Fibroblast of lung (primary cell): ENCODE data around the gene NRF1. TPM values are rescaled to one million over a fixed set of nuclear protein-coding genes. Genes with fewer than 3 reads are reported as not detected.
A peak's percentile ranks its signal among the peaks of the same experiment; 100 is the strongest.

Source experiments
- DNase-seq, 2 donors: peaks; one replicate each; pipeline versions ENCODE4 v3.0.0 to v3.0.0-alpha.2; 2010; ENCODE audit warnings: low read depth in 2 of 2
- H2AFZ ChIP-seq: 2 replicates; pipeline ENCODE4 v1.5.1; 2012; ENCODE audit warnings: low read length, control low read depth, inconsistent platforms
- H3K27ac ChIP-seq: 2 replicates; pipeline ENCODE4 v1.5.1; 2011; ENCODE audit warnings: low read length, control low read depth; ENCODE audit not compliant: insufficient read depth
- H3K27me3 ChIP-seq: 2 replicates; pipeline ENCODE4 v1.5.1; 2011; ENCODE audit warnings: mild to moderate bottlenecking, low read length; ENCODE audit not compliant: control insufficient read depth, insufficient read depth
- H3K36me3 ChIP-seq: 2 replicates; pipeline ENCODE4 v1.5.1; 2011; ENCODE audit warnings: low read length; ENCODE audit not compliant: control insufficient read depth, insufficient read depth
- H3K4me1 ChIP-seq: 2 replicates; pipeline ENCODE4 v1.5.1; 2011; ENCODE audit warnings: low read length; ENCODE audit not compliant: control insufficient read depth, insufficient read depth; ENCODE audit errors: extremely low read depth
- H3K4me2 ChIP-seq: 2 replicates; pipeline ENCODE4 v1.5.1; 2011; ENCODE audit warnings: low read length, control low read depth; ENCODE audit not compliant: insufficient read depth; ENCODE audit errors: extremely low read depth
- H3K4me3 ChIP-seq, 4 experiments: fragments of 200-600 bp in 1 of 4; sonication (generic) in 1 of 4; replicated peaks in 1 of 4; 2 replicates each; pipeline ENCODE4 v1.5.1; 2011 to 2016; ENCODE audit warnings: low read length in 4 of 4, low read depth in 3 of 4, mild to moderate bottlenecking in 3 of 4, control low read depth in 2 of 4, inconsistent platforms in 1 of 4, mixed read lengths in 1 of 4; ENCODE audit not compliant: insufficient read depth in 1 of 4; ENCODE audit errors: control extremely low read depth in 1 of 4
- H3K79me2 ChIP-seq: 2 replicates; pipeline ENCODE4 v1.5.1; 2012; ENCODE audit warnings: mild to moderate bottlenecking, low read length, inconsistent platforms; ENCODE audit not compliant: control insufficient read depth, insufficient read depth
- H3K9ac ChIP-seq: 2 replicates; pipeline ENCODE4 v1.5.1; 2011; ENCODE audit warnings: mild to moderate bottlenecking, low read length, control low read depth; ENCODE audit not compliant: insufficient read depth
- H3K9me3 ChIP-seq: 2 replicates; pipeline ENCODE4 v1.5.1; 2012; ENCODE audit warnings: low read depth, low read length; ENCODE audit not compliant: control insufficient read depth, insufficient read depth
- H4K20me1 ChIP-seq: 2 replicates; pipeline ENCODE4 v1.5.1; 2011; ENCODE audit warnings: low read length; ENCODE audit not compliant: control insufficient read depth, insufficient read depth; ENCODE audit errors: extremely low read depth
- CTCF ChIP-seq, 2 donors: IDR thresholded peaks in 1 of 2; conservative IDR thresholded peaks in 1 of 2; 1 replicate in 1 of 2; 2 replicates in 1 of 2; pipeline ENCODE4 v1.5.1; 2011 to 2012; ENCODE audit warnings: low read length in 2 of 2, control low read depth in 1 of 2, inconsistent platforms in 1 of 2, low read depth in 1 of 2, mild to moderate bottlenecking in 1 of 2
- EZH2 ChIP-seq: IDR thresholded peaks from 2 replicates; pipeline ENCODE4 v1.5.1; 2012; ENCODE audit warnings: low read length, control low read depth, mild to moderate bottlenecking; ENCODE audit errors: missing control alignments
- polyA plus RNA-seq, 2 donors: library from polyadenylated mRNA; depleted of rRNA in 1 of 2; stranded (reverse) in 1 of 2; unstranded in 1 of 2; fragments of >200 nt; gene quantifications; 2 replicates each; pipeline ENCODE4 v1.2.1, GENCODE V29; 2011 to 2012; ENCODE audit warnings: missing spikeins in 1 of 2
- total RNA-seq: library from RNA; depleted of rRNA; stranded (reverse); fragments of >200 nt; gene quantifications from 2 replicates; pipeline ENCODE4 v1.2.1, GENCODE V29; 2014

The NRF1 gene
- total and polyA plus RNA-seq, 2 donors (not counting 1 experiment from before 2014, with no cell fraction given), result 7.3 to 15.5 TPM

DNA sequence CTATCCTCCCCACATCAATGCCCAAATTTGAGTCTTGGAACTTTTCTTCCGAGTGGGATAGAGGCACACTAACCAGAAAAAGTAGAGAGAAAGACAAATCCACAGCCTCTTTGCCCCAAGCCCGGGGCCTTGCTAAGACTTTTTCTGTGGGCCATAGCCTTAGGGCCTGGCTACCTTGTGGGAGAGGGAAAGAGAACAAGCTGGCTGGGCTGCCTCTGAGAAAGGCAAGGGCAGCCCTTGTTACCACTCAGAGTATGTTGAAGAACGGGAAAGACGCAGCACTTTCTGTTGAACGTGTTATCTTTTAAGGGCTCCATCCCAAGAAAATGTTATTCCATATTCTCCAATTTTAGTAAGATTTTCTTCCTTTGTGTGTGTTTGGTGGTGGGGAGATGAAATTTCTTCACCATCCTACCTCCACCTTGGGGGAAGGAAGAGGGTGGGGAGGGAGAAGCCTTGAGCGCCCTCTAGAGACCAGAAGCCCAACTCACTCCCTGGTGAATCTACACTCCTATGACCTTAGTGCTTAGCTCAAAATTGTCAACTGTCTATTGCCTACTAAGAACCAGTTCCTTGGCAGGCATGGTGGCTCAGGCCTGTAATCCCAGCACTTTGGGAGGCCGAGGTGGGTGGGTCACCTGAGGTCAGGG is 3.9 kb upstream of the NRF1 start:
- Histone ChIP-seq H3K4me1 (no peaks in the 10 kb centered on the region), H4K20me1 (no peaks in the 10 kb centered on the region), H3K79me2 (peaks cover 14% of the 10 kb centered on the region), H3K4me3 (no peak overlapping the region), H3K9me3 (no peaks in the 10 kb centered on the region), H3K4me2 (no peak overlapping the region), H3K27ac (no peak overlapping the region), H2AFZ (no peak overlapping the region), H3K36me3 (no peaks in the 10 kb centered on the region), H3K27me3 (no peaks in the 10 kb centered on the region), H3K9ac (no peak overlapping the region)
- TF ChIP-seq EZH2 (no peak), CTCF (conservative IDR thresholded peaks at IDR 0.05 in 1 of 2, IDR thresholded peaks at IDR 0.05 in 1 of 2; ENCODE audit: low read depth in 1 of 2, low read length in 2 of 2) (peak; percentile 37 to 66)
- DNase-seq, result peak in 1 of 2 donors; percentile 29

GRCh38 chr7:129609666-129610065 is 1.9 kb upstream of the NRF1 start:
- no peak overlapping the region for H3K4me2 ChIP-seq
- no peak for TF ChIP-seq CTCF (conservative IDR thresholded peaks at IDR 0.05 in 1 of 2, IDR thresholded peaks at IDR 0.05 in 1 of 2; ENCODE audit: low read depth in 1 of 2, low read length in 2 of 2)
- TF ChIP-seq EZH2, result no peak
- H2AFZ ChIP-seq, result no peak overlapping the region
- peak overlapping the region in 1 of 4 experiments; percentile 73 for H3K4me3 ChIP-seq
- no peaks in the 10 kb centered on the region for H3K36me3 ChIP-seq
- H3K79me2 ChIP-seq, result peaks cover 35% of the 10 kb centered on the region
- H3K9ac ChIP-seq, result no peak overlapping the region
- H3K9me3 ChIP-seq, result no peaks in the 10 kb centered on the region
- no peaks in the 10 kb centered on the region for H3K27me3 ChIP-seq
- no peaks in the 10 kb centered on the region for H3K4me1 ChIP-seq
- H3K27ac ChIP-seq, result no peak overlapping the region
- no peaks in the 10 kb centered on the region for H4K20me1 ChIP-seq
- DNase-seq, result peak in 1 of 2 donors; percentile 25

DNA sequence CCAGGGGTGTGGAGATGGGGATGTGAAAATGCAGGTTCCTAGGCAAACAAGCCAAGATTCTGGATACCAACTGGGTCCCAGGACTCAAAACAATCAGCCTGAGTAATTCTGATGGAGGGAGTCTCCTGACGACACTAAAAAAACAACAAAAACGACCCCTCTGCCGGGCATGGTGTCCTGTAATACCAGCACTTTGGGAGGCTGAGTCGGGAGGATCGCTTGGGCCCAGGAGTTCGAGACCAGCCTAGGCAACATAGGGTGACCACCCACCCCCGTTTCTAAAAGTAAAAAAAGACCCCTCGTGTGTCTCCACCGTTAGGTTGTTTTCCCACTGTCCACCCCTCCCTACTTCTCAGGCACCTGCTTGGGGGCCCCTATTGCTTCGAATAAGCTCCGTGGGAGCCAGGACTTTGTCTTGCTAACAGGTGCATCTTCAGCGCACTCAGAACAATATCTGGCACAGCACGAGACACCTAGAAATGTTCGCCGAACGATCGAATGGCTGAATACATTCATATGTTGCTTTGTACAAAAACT is 743 bp upstream of the NRF1 start:
- H3K27ac ChIP-seq, result peak overlapping the region; percentile 91
- no peaks in the 10 kb centered on the region for H3K9me3 ChIP-seq
- H3K4me1 ChIP-seq, result peaks cover 2% of the 10 kb centered on the region
- no peaks in the 10 kb centered on the region for H3K27me3 ChIP-seq
- no peaks in the 10 kb centered on the region for H4K20me1 ChIP-seq
- peak overlapping the region; percentile 73 to 97 (median 88) for H3K4me3 ChIP-seq
- H3K79me2 ChIP-seq, result peaks cover 45% of the 10 kb centered on the region
- H3K9ac ChIP-seq, result peak overlapping the region; percentile 96
- DNase-seq, result no peak
- peak overlapping the region; percentile 73 for H2AFZ ChIP-seq
- H3K4me2 ChIP-seq, result peak overlapping the region; percentile 64
- no peaks in the 10 kb centered on the region for H3K36me3 ChIP-seq
- no peak for TF ChIP-seq EZH2
- no peak for TF ChIP-seq CTCF (conservative IDR thresholded peaks at IDR 0.05 in 1 of 2, IDR thresholded peaks at IDR 0.05 in 1 of 2; ENCODE audit: low read depth in 1 of 2, low read length in 2 of 2)
